Measurements from ENCODE around the gene PHF21A.

DNA sequence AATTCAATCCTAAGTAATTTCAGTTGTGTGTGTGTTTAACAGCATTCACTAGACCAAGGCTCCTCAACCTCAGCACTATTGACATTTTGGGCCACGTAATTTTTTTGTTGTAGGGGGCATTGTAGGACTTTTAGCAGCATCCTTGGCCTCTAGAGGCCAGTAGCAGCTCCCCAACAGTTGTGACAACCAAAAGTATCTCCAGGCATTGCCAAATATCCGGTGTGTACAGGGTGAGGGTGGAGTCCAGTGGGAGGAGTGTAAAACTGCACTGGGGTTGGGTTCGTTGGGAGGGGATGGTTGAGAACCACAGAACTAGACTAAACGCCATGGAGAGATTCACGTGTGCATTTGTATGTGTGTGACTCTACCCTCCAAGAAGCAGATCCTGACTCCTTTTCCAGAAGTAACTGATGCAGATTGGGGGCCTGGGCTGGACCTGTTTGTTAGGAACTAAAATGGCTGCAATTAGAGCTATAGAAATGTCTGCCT, 5.9 kb upstream of the PHF21A start:
- TF ChIP-seq FOXM1 (CRISPR knock-in tag; IDR thresholded peaks at IDR 0.05) (no peak), WIZ (CRISPR knock-in tag; IDR thresholded peaks at IDR 0.05) (no peak), SMAD3 (CRISPR knock-in tag; IDR thresholded peaks at IDR 0.05) (no peak), MYC (CRISPR knock-in tag; IDR thresholded peaks at IDR 0.05; ENCODE audit: borderline replicate concordance) (no peak), TCF7L2 (IDR thresholded peaks at IDR 0.05; ENCODE audit: low read depth, low read length) (no peak)
